AG08395 (cell line): ENCODE measurements around the gene HBM.
"Not testable (repeated sequence)": the region's sequence is repeated elsewhere in the genome, so short reads cannot be mapped to it uniquely, and the experiment has no call there.

Source experiments
- DNase-seq: peaks from one replicate; pipeline ENCODE4 v3.0.0; 2012; ENCODE audit warnings: mixed read lengths, low spot score

HBM gene

GRCh38 chr16:146646-147045, 19.1 kb upstream of the HBM start:
- no peak for DNase-seq

GRCh38 chr16:149024-149660, 16.6 kb upstream of the HBM start:
- peak; percentile 52 for DNase-seq

- no peak for DNase-seq
Observed at GRCh38 chr16:152141-153128, 13.3 kb upstream of the HBM start, which contains the start of gene HBZ. Gene HBZ, plus strand, starts transcription at chr16:152644. Its CDS starts 266 bp downstream, at chr16:152910.

- not testable (repeated sequence) for DNase-seq
Observed at GRCh38 chr16:153129-153521, 12.7 kb upstream of the HBM start.

- DNase-seq, result not testable (repeated sequence)
Observed at GRCh38 chr16:153550-154216, 12.1 kb upstream of the HBM start.

GRCh38 chr16:154217-155030, 11.4 kb upstream of the HBM start:
- no peak for DNase-seq

- no peak for DNase-seq
Observed at GRCh38 chr16:155031-155398, 10.8 kb upstream of the HBM start.

GRCh38 chr16:159136-159849, 6.5 kb upstream of the HBM start:
- DNase-seq, result no peak

- DNase-seq, result not testable (repeated sequence)
Observed at GRCh38 chr16:160242-160641, 5.5 kb upstream of the HBM start.

- DNase-seq, result no peak
Observed at GRCh38 chr16:160691-161190, 5.0 kb upstream of the HBM start.

GRCh38 chr16:162271-162991, 3.3 kb upstream of the HBM start:
- DNase-seq, result no peak

- not testable (repeated sequence) for DNase-seq
Observed at GRCh38 chr16:163139-163538, 2.6 kb upstream of the HBM start.

- not testable (repeated sequence) for DNase-seq
Observed at GRCh38 chr16:163696-164095, 2.1 kb upstream of the HBM start.

GRCh38 chr16:164134-164823, 1.5 kb upstream of the HBM start:
- not testable (repeated sequence) for DNase-seq

- no peak for DNase-seq
Observed at GRCh38 chr16:164827-165538, 795 bp upstream of the HBM start.

GRCh38 chr16:166375-167121, 770 bp downstream of the HBM start:
- DNase-seq, result no peak

- no peak for DNase-seq
Observed at GRCh38 chr16:167122-167690, 1.4 kb downstream of the HBM start.

GRCh38 chr16:168424-168823, 2.6 kb downstream of the HBM start:
- DNase-seq, result no peak
